BLaER1 (cell line): ENCODE data around the gene PGAP2.
"Not testable (repeated sequence)": the region's sequence is repeated elsewhere in the genome, so short reads cannot be mapped to it uniquely, and the experiment has no call there.

Source experiments
- H3K27ac ChIP-seq: shearing (Covaris generic); formaldehyde crosslinking; 2 replicates; pipeline ENCODE4 v1.8.1; 2022
- H3K27me3 ChIP-seq: shearing (Covaris generic); formaldehyde crosslinking; 2 replicates; pipeline ENCODE4 v1.8.1; 2022
- H3K36me3 ChIP-seq: shearing (Covaris generic); formaldehyde crosslinking; 2 replicates; pipeline ENCODE4 v1.8.1; 2022
- H3K4me1 ChIP-seq: shearing (Covaris generic); formaldehyde crosslinking; 2 replicates; pipeline ENCODE4 v1.8.1; 2022
- H3K4me2 ChIP-seq: shearing (Covaris generic); formaldehyde crosslinking; 2 replicates; pipeline ENCODE4 v1.8.1; 2022
- H3K4me3 ChIP-seq: shearing (Covaris generic); formaldehyde crosslinking; 2 replicates; pipeline ENCODE4 v1.8.1; 2022
- H3K9ac ChIP-seq: shearing (Covaris generic); formaldehyde crosslinking; 2 replicates; pipeline ENCODE4 v1.8.1; 2022
- H3K9me3 ChIP-seq: shearing (Covaris generic); formaldehyde crosslinking; 2 replicates; pipeline ENCODE4 v1.8.1; 2022
- H4K20me1 ChIP-seq: shearing (Covaris generic); formaldehyde crosslinking; 2 replicates; pipeline ENCODE4 v1.8.1; 2022
- Cebpa-rat ChIP-seq: shearing (Covaris generic); IDR thresholded peaks from 2 replicates; pipeline ENCODE4 v1.8.1; 2022

Gene PGAP2

DNA sequence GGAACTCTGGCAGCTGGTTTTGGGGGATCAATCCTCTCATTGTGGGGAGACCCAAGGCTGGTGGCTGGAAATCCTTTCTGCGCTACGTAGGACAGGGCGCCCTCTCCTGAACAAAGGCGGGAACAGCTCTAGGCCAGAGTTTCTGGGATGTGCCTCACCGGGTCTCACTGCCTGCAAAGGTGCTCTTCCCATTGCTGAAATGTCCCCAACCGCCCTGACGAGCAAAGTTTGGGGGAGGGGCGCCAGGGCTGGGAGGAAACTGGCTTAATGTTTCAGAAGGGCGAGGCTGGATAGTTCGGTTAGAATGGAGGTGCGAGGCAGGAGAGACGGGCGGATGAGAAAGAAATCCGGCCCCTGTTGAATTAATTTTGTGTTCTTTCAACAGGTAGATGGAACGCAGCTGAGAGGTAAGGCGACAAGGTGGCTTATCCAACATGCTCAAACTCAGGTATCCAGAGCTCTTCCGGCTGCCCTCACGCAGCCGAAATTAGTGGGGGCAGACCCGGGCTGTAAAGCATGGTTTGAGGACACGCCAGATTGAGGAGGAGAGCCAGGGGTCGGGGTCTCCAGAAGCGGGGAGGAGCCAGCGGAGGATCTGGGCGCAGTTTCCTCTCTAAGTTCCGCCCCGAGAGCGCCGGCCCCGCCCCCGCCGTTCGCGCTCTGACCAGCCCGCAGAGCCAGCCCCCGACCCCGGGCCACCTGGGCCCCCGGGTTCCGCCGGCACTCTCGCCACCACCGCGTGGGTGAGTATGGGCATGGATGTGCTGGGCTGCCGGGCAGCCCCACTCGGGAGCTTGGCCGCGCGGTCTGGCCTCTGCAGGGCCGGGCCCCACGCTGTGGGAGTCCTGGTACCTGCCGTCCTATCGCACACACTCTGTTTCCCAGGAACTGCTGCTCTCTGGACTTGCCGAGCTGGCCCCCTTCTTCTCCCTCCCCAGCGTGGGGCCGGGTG is at the start of gene PGAP2:
Gene PGAP2 (plus strand): TSS at position 652 of the 952 bp plus-strand sequence. CDS start 2,700 bp downstream, outside the sequence.
- Histone ChIP-seq H3K9me3 (no peaks in the 10 kb centered on the region), H3K27ac (peak within 1 kb of the TSS; percentile 79), H3K9ac (peak within 1 kb of the TSS; percentile 83), H3K4me2 (peak within 1 kb of the TSS; percentile 87), H3K4me1 (peaks cover 19% of the 10 kb centered on the region), H3K4me3 (peak within 1 kb of the TSS; percentile 82), H4K20me1 (0 out of 2 replicates have a peak, but pooled peaks cover 8% of the 10 kb centered on the region), H3K27me3 (no peaks in the 10 kb centered on the region), H3K36me3 (peaks cover 22% of the 10 kb centered on the region; the same call in 1 of the 2 replicates)
- no peak for TF ChIP-seq Cebpa-rat

DNA sequence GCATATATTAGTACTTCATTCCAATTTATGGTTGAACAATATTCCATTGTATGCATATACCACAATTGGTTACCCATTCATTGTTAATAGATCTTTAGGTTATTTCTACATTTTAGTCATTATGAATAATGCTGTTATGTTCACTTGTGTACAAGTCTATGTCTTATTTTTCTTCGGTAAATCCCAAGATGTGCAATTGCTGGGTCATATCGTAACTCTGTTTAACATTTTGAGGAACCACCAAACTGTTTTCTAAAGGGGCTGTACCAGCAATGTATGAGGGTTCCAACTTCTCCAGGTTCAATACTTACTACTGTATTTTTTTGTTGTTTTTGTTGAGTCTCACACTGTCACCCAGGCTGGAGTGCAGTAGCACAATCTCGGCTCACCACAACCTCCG is 44.1 kb upstream of the PGAP2 start:
- Histone ChIP-seq H3K36me3 (peaks cover 99% of the 10 kb centered on the region), H3K4me2 (no peak overlapping the region)
- no peak for TF ChIP-seq Cebpa-rat

DNA sequence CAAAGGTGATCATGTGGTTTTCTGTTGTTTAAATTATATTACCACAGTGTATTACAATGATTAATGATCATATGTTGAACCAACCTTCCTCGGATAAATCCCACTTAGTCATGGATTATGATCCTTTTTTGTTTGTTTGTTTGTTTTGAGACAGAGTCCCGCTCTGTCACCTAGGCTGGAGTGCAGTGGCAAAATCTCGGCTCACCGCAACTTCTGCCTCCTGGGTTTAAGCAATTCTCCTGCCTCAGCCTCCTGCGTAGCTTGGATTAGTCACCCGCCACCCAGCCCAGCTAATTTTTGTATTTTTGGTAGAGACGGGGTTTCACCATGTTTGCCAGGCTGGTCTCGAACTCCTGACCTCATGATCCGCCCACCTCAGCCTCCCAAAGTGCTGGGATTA is 41.5 kb upstream of the PGAP2 start:
- Histone ChIP-seq H4K20me1 (peaks cover 36% of the 10 kb centered on the region; the same call in 1 of the 2 replicates), H3K36me3 (peaks cover 99% of the 10 kb centered on the region)
- H3K9ac ChIP-seq, H3K4me1 ChIP-seq, H3K9me3 ChIP-seq, H3K27me3 ChIP-seq, H3K4me2 ChIP-seq, H3K4me3 ChIP-seq, H3K27ac ChIP-seq: not testable (repeated sequence)

More for the DNA sequence above, 44.1 kb upstream of the PGAP2 start:
- no peaks in the 10 kb centered on the region for H3K9me3 ChIP-seq
- H4K20me1 ChIP-seq = peaks cover 47% of the 10 kb centered on the region
- H3K27me3 ChIP-seq = no peaks in the 10 kb centered on the region
- H3K4me3 ChIP-seq = no peak overlapping the region
- H3K4me1 ChIP-seq = no peaks in the 10 kb centered on the region
- H3K9ac ChIP-seq = no peak overlapping the region
- H3K27ac ChIP-seq = no peak overlapping the region

DNA sequence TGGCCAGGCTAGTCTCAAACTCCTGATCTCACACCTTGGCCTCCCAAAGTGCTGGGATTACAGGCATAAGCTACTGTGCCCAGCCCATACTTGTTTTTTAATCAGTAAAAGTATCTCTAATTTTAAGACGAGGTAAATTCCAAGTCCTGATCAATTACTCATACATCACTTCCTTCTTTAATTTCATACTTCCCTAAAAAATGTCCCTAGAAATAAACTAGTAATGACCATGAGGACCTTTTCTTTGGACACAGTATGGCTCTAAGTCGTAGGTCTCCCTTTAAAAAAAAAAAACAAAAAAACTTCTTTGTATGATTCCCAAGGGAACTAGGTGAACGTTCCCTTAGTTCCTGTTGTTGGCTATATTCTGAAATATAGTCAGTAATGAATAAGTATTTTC is 40.8 kb upstream of the PGAP2 start:
- no peak for TF ChIP-seq Cebpa-rat
- Histone ChIP-seq H3K4me3 (no peak overlapping the region), H3K4me1 (no peaks in the 10 kb centered on the region), H3K4me2 (no peak overlapping the region), H3K27me3 (no peaks in the 10 kb centered on the region), H3K9me3 (no peaks in the 10 kb centered on the region), H4K20me1 (peaks cover 38% of the 10 kb centered on the region; the same call in 1 of the 2 replicates), H3K9ac (no peak overlapping the region), H3K36me3 (peaks cover 98% of the 10 kb centered on the region), H3K27ac (no peak overlapping the region)

DNA sequence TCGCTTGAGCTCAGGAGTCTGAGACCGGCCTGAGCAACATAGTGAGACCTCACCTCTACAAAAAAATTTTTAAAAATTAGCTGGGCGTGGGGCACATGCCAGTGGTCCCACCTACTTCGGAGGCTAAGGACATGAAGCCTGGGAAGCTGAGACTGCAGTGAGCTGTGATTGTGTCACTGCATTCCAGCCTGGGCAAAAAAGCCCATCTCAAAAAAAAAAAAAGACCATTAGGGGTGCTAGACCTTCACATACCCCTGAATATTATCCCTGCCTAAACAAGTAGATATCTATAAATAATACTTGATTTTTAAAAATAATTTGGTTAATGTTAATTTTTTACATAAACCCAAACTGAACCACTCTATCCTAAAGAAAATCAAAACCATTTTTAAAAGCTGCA is 35.2 kb upstream of the PGAP2 start:
- Histone ChIP-seq H3K9ac (no peak overlapping the region), H3K4me3 (no peak overlapping the region), H4K20me1 (peaks cover 66% of the 10 kb centered on the region), H3K4me2 (no peak overlapping the region), H3K4me1 (no peaks in the 10 kb centered on the region), H3K27ac (no peak overlapping the region), H3K9me3 (no peaks in the 10 kb centered on the region), H3K36me3 (peaks cover 97% of the 10 kb centered on the region), H3K27me3 (no peaks in the 10 kb centered on the region)
- TF ChIP-seq Cebpa-rat = no peak

DNA sequence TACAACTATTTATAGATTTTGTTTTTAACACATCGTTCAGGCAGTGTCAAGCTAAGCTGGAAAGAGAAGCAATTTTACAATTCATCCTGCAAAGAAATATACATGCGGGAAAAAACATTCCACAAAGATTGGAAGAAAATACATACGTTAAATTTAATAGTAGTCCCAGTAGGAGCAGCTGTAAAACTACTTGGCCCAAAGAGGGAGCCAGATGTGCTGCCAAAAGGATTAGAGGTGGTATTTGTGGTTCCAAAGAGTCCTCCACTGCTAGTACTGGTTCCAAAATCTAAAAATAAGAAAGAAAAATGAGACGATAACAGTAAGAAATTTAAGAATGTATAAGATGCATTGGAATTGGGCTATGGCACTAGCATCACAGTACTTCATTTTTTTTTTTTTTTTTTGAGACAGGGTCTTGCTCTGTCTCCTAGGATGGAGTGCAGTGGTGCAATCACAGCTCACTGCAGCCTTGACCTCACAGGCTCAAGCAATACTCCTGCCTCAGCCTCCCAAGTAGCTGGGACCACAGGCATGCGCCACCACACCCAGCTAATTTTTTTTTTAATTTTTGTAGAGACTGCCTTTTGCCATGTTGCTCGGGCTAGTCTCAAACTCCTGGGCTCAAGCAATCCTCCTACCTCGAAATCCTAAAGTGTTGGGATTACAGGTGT is 32.5 kb upstream of the PGAP2 start:
- TF ChIP-seq Cebpa-rat = no peak
- Histone ChIP-seq H3K9me3 (no peaks in the 10 kb centered on the region), H4K20me1 (peaks cover 91% of the 10 kb centered on the region), H3K27ac (no peak overlapping the region), H3K4me3 (no peak overlapping the region), H3K36me3 (peaks cover 97% of the 10 kb centered on the region), H3K4me1 (no peaks in the 10 kb centered on the region), H3K27me3 (no peaks in the 10 kb centered on the region), H3K4me2 (no peak overlapping the region), H3K9ac (no peak overlapping the region)

DNA sequence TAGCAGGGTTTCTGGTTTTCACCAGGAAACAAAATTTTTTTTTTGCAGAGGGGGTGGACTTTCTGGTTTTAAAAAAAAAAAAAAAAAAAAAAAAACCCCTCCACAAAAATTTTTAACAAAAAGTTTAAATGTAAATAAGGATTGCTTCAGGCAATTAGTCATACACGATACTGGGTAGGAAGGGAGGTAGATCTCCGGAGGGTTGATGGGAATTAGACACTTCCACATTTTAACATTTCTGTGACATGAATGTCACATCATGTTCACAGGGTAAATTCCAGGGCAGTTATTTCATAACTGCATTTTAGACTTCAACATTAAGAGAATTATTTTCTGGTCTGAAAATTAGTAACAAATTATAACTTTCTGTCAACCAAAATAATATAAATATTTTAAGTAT is 26.9 kb upstream of the PGAP2 start:
- Histone ChIP-seq H4K20me1 (peaks cover 98% of the 10 kb centered on the region), H3K27me3 (no peaks in the 10 kb centered on the region), H3K9ac (no peak overlapping the region), H3K9me3 (no peaks in the 10 kb centered on the region), H3K27ac (no peak overlapping the region), H3K4me1 (peaks cover 24% of the 10 kb centered on the region), H3K4me2 (no peak overlapping the region), H3K4me3 (no peak overlapping the region), H3K36me3 (peaks cover 60% of the 10 kb centered on the region)
- no peak for TF ChIP-seq Cebpa-rat

DNA sequence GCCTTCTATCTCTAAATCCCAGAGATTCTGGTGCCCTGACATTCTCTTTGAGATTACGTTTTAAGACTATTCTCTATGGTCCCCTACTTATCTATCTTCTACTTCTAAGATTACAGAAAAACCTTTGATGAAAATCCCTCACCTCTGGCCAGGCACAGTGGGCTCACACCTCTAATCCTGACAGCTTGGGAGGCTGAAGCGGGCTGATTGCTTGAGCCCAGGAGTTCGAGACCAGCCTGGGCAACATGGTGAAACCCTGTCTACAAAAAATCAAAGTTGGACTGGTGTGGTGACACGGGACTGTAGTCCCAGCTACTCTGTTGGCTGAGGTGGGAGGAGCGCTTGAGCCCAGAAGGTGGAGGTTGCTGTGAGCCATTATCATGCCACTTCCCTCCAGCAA is 25.4 kb upstream of the PGAP2 start:
- Histone ChIP-seq H3K9me3 (no peaks in the 10 kb centered on the region), H3K4me3 (no peak overlapping the region), H4K20me1 (peaks cover 100% of the 10 kb centered on the region), H3K4me1 (peaks cover 33% of the 10 kb centered on the region), H3K27me3 (no peaks in the 10 kb centered on the region), H3K9ac (no peak overlapping the region), H3K36me3 (peaks cover 59% of the 10 kb centered on the region), H3K27ac (no peak overlapping the region), H3K4me2 (no peak overlapping the region)
- TF ChIP-seq Cebpa-rat = no peak

DNA sequence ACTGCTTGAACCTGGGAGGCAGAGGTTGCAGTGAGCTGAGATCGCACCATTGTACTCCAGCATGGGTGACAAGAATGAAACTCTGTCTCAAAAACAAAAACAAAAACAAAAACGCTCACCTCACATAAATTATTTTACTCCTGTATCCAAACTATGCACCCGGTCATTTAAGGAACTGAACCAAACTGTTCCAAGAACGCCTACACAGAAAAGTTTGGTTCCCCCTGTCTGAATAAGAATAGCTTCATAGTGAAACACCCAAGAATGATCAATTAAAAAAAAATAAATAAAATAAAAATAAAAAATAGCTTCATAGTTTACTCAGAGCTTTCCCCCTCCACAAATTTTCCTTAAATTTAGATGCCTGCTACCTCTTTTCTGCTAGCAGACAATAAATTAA is 24.7 kb upstream of the PGAP2 start:
- Histone ChIP-seq H3K4me3 (no peak overlapping the region), H3K4me1 (peaks cover 33% of the 10 kb centered on the region), H3K27ac (peak overlapping the region; percentile 71; the same call in 1 of the 2 replicates), H4K20me1 (peaks cover 100% of the 10 kb centered on the region), H3K9ac (no peak overlapping the region), H3K4me2 (no peak overlapping the region), H3K36me3 (peaks cover 59% of the 10 kb centered on the region), H3K9me3 (no peaks in the 10 kb centered on the region), H3K27me3 (no peaks in the 10 kb centered on the region)
- no peak for TF ChIP-seq Cebpa-rat
